ENCODE data around the gene GPR176. TPM values are rescaled to one million over a fixed set of nuclear protein-coding genes. Genes with fewer than 3 reads are reported as not detected.

GPR176 gene
- total RNA-seq, 4 donors from 2014 or later = 0.53 to 6.2 (median 3.0) TPM

DNA sequence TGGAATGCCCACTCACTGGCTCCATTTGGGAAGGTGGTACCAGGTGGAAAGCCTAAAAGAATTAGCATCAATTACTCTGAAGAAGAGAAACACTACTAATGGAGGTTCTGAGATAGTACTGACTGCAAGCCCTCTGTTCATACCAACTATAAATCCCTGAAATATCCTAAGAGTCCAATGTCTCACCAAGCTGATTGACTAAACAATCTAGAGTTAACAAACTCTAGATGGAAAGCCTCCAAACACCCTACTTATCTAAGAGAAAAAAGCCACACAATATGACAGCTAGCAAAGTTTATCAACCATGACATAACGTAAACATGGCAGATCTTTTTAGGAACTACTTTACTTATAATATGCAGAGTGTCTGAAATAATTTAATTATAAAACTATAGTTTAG lies 59.2 kb downstream of the GPR176 start:
- no peak overlapping the region for H3K4me3 ChIP-seq (ENCODE audit: low read depth, poor library complexity, severe bottlenecking)
- 95 to 100% methylated on average over 1 of the region's 1 CpG for WGBS, 2 donors
- TF ChIP-seq, protein P1, sequence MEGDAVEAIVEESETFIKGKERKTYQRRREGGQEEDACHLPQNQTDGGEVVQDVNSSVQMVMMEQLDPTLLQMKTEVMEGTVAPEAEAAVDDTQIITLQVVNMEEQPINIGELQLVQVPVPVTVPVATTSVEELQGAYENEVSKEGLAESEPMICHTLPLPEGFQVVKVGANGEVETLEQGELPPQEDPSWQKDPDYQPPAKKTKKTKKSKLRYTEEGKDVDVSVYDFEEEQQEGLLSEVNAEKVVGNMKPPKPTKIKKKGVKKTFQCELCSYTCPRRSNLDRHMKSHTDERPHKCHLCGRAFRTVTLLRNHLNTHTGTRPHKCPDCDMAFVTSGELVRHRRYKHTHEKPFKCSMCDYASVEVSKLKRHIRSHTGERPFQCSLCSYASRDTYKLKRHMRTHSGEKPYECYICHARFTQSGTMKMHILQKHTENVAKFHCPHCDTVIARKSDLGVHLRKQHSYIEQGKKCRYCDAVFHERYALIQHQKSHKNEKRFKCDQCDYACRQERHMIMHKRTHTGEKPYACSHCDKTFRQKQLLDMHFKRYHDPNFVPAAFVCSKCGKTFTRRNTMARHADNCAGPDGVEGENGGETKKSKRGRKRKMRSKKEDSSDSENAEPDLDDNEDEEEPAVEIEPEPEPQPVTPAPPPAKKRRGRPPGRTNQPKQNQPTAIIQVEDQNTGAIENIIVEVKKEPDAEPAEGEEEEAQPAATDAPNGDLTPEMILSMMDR (IDR thresholded peaks at IDR 0.05) = no peak
- no peak for TF ChIP-seq POLR2A (IDR thresholded peaks at IDR 0.05)
- DNase-seq (ENCODE audit: low spot score in 2 of 2) = no peak
- intact Hi-C loops (cut with DNase I; ENCODE audit: low total_unique reads) = no loop called here

DNA sequence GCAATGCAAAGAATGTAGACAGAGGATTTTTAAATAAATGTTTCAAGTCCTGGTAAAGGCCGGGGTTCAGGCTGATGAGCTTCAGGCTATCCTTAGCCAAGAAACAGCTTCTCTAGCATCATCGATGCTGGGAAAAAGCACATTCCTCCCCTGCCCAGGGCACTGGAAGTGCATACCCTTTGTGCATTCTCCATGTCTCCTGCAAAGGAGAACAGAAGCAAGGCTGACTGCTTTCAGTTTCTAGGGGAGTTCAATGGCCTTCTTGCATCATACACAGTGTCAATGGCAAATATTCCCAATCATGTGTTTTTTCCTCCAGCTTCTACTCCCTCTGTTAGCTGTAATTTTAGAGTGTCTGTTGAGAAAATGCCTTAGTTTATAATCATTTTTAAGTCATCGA lies 59.9 kb downstream of the GPR176 start:
- intact Hi-C loops (cut with DNase I; ENCODE audit: low total_unique reads) = no loop called here
- no peak for DNase-seq (ENCODE audit: low spot score in 2 of 2)
- no peak overlapping the region for H3K4me3 ChIP-seq (ENCODE audit: low read depth, poor library complexity, severe bottlenecking)
- TF ChIP-seq, protein P1 (IDR thresholded peaks at IDR 0.05) = no peak
- no peak for TF ChIP-seq POLR2A (IDR thresholded peaks at IDR 0.05)
- 62 to 93% methylated on average over 3 of the region's 3 CpGs for WGBS, 2 donors

DNA sequence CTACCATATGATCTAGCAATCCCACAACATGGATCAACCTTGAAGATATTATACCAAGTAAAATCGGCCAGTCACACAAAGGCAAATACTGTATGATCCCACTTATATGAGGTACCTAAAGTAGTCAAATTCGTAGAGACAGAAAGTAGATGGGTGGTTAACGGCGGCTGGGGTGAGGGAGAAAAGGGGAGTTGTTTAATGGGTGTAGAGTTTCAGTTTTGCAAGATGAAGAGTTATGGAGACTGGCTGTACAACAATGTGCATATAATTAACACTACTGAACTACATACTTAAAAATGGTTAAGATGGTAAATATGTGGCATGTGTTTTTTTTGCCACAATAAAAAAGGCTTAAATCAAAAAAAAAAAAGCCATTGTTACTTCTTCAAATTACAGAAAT lies 60.4 kb downstream of the GPR176 start:
- TF ChIP-seq, protein P1 (IDR thresholded peaks at IDR 0.05) = no peak
- no peak for TF ChIP-seq POLR2A (IDR thresholded peaks at IDR 0.05)
- 85 to 89% methylated on average over 4 of the region's 4 CpGs for WGBS, 2 donors
- no peak for DNase-seq (ENCODE audit: low spot score in 2 of 2)
- H3K4me3 ChIP-seq (ENCODE audit: low read depth, poor library complexity, severe bottlenecking) = no peak overlapping the region
- intact Hi-C loops (cut with DNase I; ENCODE audit: low total_unique reads) = no loop called here

DNA sequence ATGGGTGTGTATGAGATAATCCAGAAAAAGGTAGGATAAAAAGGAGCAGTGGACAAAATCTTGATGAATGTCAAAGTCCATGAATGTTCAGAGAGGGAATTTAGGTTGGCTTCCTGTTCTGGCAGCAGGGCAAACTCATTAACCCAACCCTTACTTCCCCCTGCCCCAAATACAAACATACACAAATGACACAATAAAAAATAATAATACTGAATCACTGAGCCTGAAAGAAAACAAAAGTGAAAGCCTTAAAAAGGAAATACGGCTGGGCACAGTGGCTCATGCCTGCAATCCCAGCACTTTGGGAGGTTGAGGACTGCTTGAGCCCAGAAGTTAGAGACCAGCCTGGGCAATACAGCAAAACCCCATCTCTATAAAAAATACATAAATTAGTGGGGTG lies 62.9 kb downstream of the GPR176 start:
- no peak overlapping the region for H3K4me3 ChIP-seq (ENCODE audit: low read depth, poor library complexity, severe bottlenecking)
- intact Hi-C loops (cut with DNase I; ENCODE audit: low total_unique reads) = no loop called here
- 81 to 92% methylated on average over 1 of the region's 1 CpG for WGBS, 2 donors

DNA sequence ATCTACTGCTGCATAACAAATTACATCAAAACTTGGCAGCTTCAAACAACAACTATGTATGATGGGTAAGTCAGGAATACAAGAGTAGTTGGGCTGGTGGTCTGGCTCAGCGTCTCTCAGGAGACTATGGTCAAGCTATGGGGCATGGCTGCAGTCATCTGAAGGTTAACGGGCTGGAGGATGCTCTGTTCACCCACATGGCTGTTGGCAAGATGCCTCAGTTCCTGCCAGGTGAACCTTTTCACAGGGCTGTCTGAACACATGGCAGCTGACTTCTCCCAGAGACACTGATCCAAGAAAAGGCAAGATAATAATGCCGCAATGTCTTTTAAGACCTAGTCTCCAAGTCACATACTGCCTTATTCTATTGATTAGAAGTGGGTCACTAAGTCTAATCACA lies 63.7 kb downstream of the GPR176 start:
- DNase-seq (ENCODE audit: low spot score in 2 of 2) = no peak
- TF ChIP-seq, protein P1 (IDR thresholded peaks at IDR 0.05) = no peak
- TF ChIP-seq POLR2A (IDR thresholded peaks at IDR 0.05) = no peak
- WGBS, 2 donors = 91 to 100% methylated on average over 3 of the region's 3 CpGs
- intact Hi-C loops (cut with DNase I; ENCODE audit: low total_unique reads) = no loop called here
- H3K4me3 ChIP-seq (ENCODE audit: low read depth, poor library complexity, severe bottlenecking) = no peak overlapping the region

More for the DNA sequence above, 62.9 kb downstream of the GPR176 start:
- no peak for DNase-seq (ENCODE audit: low spot score in 2 of 2)
- TF ChIP-seq POLR2A (IDR thresholded peaks at IDR 0.05) = no peak
- TF ChIP-seq, protein P1 (IDR thresholded peaks at IDR 0.05) = no peak

DNA sequence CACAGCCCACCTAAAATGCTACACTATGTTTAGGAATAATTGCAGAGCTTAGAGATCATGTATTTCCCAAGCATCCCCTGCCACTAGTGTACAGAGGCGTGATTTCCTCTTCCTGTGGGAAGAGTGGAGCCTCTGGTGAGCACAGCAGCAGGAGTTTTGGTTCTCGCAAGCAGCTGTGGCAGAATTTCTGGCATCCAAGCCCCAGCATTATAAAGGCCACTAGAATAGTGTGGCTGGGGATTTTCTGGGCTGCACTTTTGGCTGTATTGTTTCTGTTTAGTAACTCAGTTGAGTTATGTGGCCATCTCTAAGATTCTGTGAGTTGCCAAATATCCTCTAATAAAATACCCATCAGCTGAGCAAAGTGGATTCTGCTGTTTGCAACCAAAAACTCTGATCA lies 64.7 kb downstream of the GPR176 start:
- TF ChIP-seq, protein P1 (IDR thresholded peaks at IDR 0.05) = no peak
- no peak for TF ChIP-seq POLR2A (IDR thresholded peaks at IDR 0.05)
- no peak for DNase-seq (ENCODE audit: low spot score in 2 of 2)
- 60 to 76% methylated on average over 2 of the region's 2 CpGs for WGBS, 2 donors
- H3K4me3 ChIP-seq (ENCODE audit: low read depth, poor library complexity, severe bottlenecking) = no peak overlapping the region
- intact Hi-C loops (cut with DNase I; ENCODE audit: low total_unique reads) = no loop called here
